ENCODE results near the gene SOWAHB.

The SOWAHB gene, protein sequence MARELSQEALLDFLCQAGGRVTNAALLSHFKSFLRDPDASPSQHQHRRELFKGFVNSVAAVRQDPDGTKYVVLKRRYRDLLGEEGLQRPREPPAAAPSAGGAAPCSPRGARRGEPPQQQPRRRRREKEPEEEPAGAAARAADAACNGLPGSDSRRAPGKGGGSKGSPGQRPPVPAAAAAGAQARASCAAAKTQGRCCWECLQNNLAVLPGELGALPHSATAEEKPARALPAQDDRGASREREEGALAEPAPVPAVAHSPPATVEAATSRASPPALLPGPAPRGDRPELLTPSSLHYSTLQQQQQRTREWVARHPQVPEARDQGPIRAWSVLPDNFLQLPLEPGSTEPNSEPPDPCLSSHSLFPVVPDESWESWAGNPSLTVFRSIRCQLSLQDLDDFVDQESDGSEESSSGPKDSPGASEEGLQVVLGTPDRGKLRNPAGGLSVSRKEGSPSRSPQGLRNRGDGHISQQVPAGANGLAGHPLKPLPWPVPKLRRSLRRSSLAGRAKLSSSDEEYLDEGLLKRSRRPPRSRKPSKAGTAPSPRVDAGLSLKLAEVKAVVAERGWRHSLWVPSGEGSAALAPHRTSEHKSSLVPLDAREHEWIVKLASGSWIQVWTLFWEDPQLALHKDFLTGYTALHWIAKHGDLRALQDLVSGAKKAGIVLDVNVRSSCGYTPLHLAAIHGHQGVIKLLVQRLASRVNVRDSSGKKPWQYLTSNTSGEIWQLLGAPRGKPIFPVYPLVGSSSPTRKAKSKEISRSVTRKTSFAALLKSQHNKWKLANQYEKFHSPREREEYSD

DNA sequence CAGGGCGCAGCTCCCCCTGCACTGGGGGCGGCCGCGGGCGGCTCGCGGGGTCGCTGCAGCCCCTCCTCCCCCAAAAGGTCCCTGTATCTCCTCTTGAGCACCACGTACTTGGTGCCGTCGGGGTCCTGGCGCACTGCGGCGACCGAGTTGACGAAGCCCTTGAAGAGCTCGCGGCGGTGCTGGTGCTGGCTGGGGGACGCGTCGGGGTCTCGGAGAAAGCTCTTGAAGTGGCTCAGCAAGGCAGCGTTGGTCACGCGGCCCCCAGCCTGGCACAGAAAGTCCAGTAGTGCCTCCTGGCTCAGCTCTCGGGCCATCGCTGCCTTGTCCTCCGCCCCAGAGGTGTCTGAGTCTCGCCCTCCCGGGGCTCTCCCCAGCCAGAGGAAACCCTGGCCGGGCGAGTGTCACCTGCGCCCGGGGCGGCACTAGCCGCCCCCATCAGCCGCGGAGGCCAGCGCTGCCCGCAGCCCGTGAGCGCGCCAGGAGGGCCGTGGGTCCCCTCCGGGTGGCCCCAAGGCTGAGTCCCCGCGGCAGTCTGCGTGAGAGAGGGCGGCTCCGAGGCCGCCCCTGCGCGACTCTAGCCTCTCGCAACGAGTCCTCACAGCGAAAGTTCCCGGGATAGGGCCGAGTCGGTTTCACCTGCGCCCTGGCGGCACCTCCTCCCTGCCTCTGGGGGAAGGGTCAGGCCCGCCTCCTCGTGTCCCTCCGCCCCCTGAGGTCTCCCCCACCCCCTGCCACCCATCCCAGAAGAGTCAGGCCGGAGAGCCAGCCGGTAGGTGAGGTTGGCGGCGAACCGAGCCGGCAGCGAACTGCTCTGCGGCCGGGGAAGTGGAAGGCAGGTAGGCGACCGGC, at the start of gene SOWAHB:
Gene SOWAHB (minus strand): TSS at position 609 of the 849 bp plus-strand sequence. CDS start 295 bp downstream, at position 314.
- DNase-seq: no peak

DNA sequence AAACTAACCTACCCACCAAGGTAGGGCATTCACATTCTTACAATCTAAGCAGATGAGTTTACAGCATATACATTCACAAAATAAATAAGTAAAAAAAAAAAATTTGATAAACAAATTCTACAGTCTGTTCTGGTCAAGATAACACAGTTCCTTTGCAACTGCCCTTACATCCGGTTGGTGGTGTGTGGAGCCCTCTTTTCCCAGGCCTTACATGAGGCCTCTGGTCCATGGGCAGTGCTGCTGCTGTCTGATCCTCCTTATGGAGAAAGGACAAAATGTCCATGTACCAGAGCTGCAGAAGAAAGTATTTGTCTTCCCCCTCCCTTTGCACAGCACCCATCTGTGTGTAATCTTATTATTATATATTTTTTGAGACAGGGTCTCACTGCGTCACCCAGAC, 49.4 kb upstream of the SOWAHB start:
- no peak for DNase-seq

DNA sequence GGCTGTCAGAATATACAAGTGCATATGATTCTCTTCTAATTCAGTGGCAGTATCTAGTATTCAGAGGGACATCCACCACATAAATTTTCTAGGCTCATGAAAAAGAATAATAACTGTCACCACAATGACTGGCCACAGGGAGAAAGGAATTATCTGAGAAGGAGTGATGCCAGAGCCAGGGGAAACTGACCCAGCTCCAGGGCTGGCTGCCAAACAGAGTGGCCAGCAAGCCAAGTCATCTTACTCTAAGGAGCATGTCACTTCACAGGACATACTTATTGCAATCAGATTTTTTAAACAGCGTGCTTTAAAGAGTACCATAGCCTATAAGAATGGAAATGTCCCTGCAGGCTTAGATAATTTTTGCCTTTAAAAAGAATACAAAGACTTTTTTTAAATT, 45.8 kb upstream of the SOWAHB start:
- DNase-seq: no peak

DNA sequence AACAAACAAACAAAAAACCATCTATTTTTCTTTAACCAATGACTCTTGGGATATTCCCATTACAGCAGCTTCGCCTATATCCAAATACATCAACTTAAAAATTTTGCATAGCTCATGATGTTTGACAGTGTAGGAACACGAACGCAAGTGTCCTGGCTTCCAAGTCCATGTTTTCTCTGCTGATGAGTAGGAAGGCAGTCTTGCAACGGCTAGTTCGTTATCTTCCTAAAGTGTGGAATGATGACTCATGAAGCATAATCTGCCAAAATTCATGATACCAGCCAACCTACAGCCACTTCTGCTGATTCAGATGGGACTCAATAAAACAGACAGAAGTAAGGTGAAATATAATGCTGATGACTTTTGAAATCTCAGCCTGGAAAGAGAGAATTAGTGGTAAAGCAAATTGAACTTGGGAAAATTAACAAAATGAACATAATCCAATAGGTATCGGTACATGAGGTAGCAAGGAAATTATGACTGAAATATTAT, 45.2 kb upstream of the SOWAHB start:
- no peak for DNase-seq

DNA sequence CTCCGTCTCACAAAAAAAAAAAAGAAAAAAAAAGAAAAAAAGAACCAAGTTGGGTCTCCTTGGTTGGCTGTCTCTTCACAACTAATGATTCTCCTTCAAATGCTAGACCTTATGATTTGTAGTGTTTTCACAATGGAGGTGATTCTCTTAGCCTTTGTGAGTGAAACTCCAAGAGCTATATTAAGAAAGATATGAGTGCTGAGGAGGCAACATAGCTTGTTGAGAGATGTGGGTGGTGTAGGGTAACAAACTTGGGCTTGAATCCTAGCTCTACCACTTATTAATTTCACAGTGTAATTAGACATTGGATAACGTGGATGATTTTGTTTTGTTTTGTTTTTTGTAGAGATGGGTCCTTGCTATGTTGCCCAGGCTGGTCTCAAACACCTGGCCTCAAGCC, 41.2 kb upstream of the SOWAHB start:
- no peak for DNase-seq

DNA sequence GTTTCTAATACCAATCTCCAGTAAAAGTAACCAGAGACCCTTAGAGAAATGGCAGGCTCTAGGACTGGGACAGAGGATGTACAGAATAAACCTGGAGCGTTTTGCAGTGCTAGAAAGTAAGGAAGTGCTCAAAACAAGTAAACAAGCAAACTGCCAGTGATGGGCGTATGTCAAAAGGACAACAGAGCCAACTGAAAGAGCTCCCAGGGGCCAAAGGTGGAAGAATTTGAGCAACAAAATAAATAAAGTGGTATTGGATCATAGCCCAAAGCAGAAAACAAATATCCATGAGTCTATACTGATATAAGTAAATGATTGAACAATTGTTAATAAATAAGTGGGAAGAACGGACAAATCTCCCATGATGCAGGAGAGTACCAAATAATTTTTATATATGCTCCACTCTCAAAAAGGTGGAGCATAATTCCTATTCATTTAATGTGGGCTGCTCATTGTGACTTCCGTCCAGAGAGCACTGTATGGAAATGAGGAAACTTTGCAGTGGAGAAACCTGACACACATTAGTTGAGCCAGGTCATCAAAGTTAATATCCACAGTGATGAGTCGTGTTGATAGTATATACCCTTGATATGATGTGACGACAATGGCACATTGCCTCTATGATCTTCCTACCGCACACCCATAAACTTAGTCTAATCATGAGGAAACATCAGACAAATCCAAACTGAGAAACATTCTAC, 33.8 kb upstream of the SOWAHB start:
- no peak for DNase-seq

DNA sequence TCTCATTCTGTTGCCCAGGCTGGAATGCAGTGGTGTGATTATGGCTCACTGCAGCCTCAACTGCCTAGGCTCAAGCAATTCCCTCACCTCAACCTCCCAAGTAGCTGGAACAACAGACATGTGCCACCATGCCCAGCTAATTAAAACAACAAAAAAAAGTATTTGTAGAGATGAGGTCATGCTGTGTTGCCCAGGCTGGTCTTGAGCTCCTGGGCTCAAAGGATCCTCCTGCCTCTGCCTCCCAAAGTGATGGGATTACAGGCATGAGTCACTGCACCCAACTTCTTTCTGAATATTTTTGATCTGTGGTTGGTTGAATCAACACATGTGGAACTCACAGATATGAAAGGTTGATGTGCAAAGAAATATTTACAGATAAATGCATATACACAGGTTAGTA, 33.1 kb upstream of the SOWAHB start:
- DNase-seq: no peak

DNA sequence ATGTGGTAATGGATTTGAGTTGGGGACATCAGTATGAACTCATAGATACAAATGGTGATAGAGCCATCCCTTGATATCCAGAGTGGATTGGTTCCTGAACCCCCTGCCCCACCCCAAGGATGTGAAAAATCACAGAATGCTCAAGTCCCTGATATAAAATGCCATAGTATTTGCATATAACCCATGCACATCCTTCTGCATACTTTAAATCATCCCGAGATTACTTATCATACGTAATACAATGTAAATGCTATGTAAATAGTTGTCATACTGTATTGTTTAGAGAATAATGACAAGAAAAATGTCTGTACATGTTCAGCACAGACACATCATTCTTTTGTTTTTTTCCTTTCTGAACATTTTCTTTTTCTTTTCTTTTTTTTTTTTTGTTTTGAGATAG, 32.7 kb upstream of the SOWAHB start:
- no peak for DNase-seq

DNA sequence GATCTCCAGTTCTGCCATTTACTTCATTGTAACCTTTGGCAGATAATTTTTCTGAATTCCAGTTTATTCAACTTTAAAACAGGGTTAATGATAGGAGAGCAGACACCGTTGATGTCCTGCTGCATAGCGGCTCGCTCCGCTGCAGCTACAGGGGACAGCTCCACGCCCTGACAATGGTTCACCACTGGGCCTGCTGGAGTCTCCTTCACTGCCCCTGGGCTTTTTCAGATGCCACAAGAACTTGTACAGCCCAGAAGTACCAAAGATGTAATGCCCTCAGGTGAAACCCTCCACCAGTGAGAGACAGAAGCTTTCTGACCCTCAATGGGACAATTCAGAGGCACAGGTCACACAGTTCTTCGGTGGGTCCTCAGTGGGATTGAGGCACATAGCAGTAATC, 28.9 kb upstream of the SOWAHB start:
- no peak for DNase-seq

DNA sequence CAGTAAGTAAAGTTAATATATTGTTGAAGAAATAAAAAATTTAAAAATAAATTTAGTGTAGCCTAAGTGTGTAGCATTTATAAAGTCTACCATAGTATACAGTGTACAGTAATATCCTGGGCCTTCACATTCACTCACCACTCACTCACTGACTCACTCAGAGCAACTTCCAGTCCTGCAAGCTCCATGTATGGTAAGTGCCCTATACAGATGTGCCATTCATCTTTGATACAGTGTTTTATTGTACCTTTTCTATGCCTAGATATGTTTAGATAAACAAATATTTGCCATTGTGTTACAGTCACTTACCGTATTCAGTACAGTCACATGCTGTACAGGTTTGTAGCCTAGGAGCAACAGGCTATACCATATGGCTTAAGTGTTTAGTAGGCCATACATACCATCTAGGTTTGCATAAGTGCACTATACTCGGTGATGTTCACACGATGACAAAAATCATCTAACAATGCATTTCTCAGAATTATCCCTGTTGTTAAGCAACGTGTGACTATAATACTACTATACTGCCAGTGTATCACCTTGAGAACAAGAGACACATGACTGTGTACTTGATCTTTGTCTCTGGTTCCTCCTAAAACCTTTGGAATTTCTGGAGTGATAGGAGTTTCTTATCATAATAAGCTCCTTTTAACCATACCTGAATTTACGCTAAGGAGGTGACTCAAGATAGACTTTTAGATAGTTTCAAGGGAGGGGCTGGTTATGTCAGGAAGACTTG, 25.8 kb upstream of the SOWAHB start:
- no peak for DNase-seq

DNA sequence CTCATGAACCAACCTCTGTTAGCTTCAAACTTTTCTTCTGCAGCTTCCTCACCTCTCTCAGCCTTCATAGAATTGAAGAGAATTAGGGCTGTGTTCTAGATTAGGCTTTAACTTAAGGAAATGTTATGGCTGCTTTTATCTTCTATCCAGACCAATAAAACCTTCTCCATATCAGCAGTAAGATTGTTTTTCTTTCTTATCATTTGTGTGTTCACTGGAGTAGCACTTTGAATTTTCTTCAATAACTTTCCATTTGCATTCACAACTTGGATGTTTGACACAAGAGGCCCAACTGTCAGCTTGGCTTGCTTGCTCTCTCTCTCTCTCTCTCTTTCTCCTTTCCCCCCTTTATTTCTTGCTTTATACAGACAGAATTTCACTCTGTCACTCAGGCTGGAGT, 22.8 kb upstream of the SOWAHB start:
- DNase-seq: no peak

DNA sequence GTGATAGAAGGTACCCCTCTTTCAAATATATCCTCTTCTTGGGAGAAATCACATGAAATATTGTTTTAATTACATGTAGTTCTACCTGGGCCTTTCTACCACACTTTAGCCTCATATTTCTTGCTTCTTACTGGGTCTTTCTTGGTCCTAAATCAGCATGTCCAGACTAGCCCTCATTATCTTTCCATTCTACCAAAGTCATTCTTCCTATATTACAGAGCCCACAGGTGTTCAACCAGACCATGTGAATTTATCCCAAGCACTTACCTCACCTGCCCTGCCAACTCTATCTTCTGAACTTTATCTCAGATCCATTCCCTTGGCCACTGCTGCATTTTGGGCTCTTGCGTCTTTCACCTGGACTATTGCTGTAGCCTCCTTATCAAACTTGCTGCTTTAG, 11.8 kb upstream of the SOWAHB start:
- no peak for DNase-seq

DNA sequence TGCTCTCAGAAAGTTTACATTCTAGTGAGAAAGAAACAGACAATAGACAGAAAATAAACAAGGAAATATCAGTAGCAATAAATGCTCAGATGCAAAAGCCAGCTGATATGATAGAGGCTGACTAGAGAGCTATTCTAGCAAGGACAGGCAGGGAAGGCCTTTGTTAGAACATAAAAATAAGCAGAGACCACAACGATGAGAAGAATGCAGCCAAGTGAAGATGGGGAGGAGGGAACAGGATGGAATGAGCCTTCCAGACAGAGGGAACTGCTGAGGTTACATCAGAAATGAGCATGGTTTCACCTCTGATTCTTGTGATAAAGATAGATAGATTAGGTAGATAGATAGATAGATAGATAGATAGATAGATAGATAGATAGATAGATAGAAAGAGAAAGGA, 7.6 kb upstream of the SOWAHB start:
- no peak for DNase-seq

DNA sequence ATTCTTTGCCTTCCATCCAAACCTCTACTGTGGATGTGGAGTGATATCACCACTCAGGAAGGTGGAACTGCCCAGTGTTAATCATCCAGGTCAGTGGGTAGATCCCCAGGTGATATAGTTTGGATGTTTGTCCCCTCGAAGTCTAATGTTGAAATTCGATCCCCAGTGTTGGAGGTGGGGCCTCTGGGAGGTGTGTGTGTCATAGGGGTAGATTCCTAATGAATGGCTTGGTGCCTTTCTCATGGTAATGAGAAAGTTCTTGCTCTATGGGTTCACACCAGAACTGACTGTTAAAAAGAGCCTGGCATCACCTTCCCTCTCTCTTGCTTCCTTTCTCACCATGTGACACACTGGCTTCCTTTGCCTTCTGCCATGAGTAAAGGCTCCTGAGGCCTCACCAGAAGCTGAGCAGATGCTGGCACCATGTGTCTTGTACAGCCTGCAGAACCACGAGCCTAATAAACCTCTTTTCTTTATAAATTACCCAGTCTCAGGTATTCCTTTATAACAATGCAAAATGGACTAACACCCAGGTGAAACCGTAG, 6.8 kb upstream of the SOWAHB start:
- DNase-seq: no peak

DNA sequence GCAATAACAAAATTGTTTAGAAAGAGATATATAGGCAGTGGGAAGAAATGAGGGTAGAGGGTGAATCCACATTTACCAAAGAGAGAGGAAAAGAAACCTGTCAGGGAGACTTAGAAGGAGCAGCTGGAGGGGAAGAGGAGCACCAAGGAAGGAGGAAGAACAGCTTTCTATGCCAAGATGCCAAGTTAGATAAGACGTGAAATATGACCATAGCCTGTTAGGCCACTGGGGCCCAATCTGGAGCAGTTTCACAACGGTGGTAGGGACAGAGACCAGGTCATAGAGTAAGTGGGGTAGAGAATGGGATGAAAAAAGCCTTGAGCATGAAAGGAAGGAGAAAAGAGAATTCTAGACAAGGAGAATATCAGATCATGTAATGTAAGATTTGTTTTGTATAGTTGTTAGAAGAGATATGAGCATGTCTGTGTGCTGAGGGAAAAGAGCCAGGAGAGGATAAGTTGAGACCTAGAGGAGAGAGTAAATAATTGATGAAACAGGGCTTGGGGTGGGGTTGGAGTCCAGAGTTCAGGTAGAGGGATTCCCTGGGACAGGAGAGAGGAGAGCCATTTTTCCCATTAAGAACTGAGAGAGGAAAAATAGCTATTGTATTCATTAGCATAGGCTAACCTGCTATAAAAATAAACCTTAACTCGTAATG, 4.4 kb upstream of the SOWAHB start:
- no peak for DNase-seq

DNA sequence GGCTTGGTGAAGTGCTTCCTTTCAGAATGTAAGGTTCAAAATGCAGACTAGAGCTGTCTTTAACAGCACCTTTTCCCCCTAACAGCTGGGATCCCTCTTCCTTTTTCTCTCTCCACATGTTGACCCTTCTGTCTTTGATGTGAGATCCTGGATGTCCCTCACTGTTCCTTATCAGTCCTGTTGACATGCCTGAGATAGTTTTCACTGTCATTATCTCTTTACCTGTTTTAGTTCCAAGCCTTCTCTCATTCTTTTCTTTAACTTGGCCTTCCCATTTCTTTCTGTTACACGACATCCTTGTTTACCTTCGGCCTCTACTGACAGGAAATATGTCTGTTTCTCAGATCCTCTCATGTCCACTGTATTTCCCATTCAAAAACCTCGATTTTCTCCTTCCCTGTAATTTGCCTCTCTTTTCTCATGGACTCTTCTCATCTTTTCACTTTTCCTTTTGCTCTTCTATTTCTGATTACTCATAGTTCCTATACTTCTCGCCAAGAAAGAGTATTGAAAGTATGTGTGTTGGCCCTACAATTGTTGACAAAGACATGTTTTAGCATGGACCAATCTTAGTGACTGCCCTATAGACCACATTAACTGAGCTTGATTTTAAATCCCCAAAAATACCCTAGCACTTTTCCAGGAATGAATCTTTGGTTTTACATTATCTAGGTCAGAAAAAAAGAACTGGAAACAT, 1.2 kb upstream of the SOWAHB start:
- DNase-seq: no peak

DNA sequence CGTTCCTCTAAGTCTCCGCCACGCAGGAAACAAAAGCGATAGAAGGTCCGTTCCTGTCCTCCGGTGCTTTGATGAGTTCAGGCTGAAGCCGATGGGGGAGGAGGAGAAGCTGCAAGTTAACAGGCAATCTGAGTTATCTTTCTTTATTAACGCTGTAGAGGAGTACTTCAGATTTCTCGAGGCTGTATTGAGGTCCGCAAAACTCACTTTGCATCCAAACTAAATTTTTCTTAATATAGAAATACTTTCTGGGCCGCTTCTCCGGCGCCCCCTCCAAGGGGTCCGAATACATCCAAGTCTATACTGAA, 395 bp upstream of the SOWAHB start:
- DNase-seq: no peak

DNA sequence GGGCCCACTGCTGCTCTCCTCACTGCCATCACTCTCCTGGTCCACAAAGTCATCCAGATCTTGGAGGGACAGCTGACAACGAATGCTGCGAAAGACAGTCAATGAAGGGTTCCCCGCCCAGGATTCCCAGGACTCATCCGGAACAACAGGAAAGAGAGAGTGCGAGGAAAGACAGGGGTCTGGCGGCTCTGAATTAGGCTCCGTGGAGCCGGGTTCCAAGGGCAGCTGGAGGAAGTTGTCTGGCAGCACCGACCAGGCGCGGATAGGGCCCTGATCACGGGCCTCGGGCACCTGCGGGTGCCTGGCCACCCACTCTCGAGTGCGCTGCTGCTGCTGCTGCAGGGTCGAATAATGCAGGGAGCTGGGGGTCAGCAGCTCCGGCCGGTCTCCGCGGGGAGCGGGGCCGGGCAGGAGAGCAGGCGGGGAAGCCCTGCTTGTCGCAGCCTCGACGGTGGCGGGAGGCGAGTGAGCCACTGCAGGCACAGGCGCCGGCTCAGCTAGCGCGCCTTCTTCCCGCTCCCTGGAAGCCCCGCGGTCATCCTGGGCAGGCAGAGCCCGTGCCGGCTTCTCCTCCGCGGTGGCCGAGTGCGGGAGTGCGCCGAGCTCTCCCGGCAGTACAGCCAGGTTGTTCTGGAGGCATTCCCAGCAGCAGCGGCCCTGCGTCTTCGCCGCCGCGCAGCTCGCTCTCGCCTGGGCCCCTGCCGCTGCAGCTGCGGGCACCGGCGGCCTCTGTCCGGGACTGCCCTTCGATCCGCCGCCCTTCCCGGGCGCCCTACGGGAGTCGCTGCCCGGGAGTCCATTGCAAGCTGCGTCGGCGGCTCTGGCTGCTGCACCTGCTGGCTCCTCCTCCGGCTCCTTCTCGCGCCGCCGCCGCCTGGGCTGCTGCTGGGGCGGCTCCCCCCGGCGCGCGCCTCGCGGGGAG, 1.1 kb downstream of the SOWAHB start:
- no peak for DNase-seq

DNA sequence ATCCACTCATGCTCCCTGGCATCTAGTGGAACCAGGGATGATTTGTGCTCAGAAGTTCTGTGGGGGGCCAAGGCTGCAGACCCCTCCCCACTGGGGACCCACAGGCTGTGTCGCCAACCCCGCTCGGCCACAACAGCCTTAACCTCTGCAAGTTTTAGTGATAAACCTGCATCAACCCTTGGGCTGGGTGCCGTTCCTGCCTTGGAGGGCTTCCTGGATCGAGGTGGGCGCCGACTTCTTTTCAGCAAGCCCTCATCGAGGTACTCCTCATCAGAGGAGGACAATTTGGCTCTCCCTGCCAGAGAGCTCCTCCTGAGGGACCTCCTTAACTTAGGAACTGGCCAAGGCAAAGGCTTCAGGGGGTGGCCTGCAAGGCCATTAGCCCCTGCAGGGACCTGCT, 1.9 kb downstream of the SOWAHB start:
- no peak for DNase-seq
